Brain microvascular endothelial cell (primary cell): Measurements from ENCODE around the gene PHF23.

ENCODE experiments used
- DNase-seq: peaks from one replicate; pipeline ENCODE4 v3.0.0-alpha.2; 2020
- H3K27ac ChIP-seq: fragments of 250-450 bp; sonication (Bioruptor Pico); 2 replicates; pipeline ENCODE4 v1.5.1; 2020; ENCODE audit warnings: mild to moderate bottlenecking, moderate library complexity
- H3K27me3 ChIP-seq: fragments of 250-450 bp; sonication (Bioruptor Pico); replicated peaks from 2 replicates; pipeline ENCODE4 v1.5.1; 2020; ENCODE audit warnings: mild to moderate bottlenecking
- H3K36me3 ChIP-seq: fragments of 250-450 bp; sonication (Bioruptor Pico); replicated peaks from 2 replicates; pipeline ENCODE4 v1.5.1; 2020; ENCODE audit warnings: mild to moderate bottlenecking
- H3K4me3 ChIP-seq: 2 replicates; pipeline ENCODE4 v1.5.1; 2011; ENCODE audit warnings: low read depth, mild to moderate bottlenecking, control low read depth, low read length, moderate library complexity
- CTCF ChIP-seq: IDR thresholded peaks from 2 replicates; pipeline ENCODE4 v1.5.1; 2011; ENCODE audit warnings: low read depth, mild to moderate bottlenecking, moderate library complexity, low read length, control low read depth, inconsistent platforms; ENCODE audit errors: missing control alignments
- in situ Hi-C: cut with HindIII; loops from 2 replicates; pipeline ENCODE4 v1.10.0; 2017; ENCODE audit warnings: low sequenced_read_pairs, low pct_ligation_motif_present

PHF23 gene

GRCh38 chr17:7239091-7240027, at the start of gene PHF23:
Gene PHF23, minus strand, starts transcription at chr17:7239457. Its CDS starts 178 bp downstream, at chr17:7239279.
- no peak for TF ChIP-seq CTCF
- in situ Hi-C loops, result no loop called here
- Histone ChIP-seq H3K27me3 (no peaks in the 10 kb centered on the region), H3K27ac (peak within 1 kb of the TSS; percentile 51), H3K4me3 (peak within 1 kb of the TSS; percentile 96), H3K36me3 (peaks cover 49% of the 10 kb centered on the region)
- peak; percentile 98 for DNase-seq

- no peak for TF ChIP-seq CTCF
- Histone ChIP-seq H3K4me3 (no peak overlapping the region), H3K27me3 (peaks cover 32% of the 10 kb centered on the region), H3K36me3 (no peaks in the 10 kb centered on the region), H3K27ac (no peak overlapping the region)
- in situ Hi-C loops, result no loop called here
- no peak for DNase-seq
Measured at GRCh38 chr17:7285679-7286078, 46.4 kb upstream of the PHF23 start.

- no peak for TF ChIP-seq CTCF
- DNase-seq, result no peak
- H3K27me3 ChIP-seq, result peaks cover 25% of the 10 kb centered on the region
- H3K4me3 ChIP-seq, result no peak overlapping the region
- no peak overlapping the region for H3K27ac ChIP-seq
- H3K36me3 ChIP-seq, result no peaks in the 10 kb centered on the region
- in situ Hi-C loops, result no loop called here
Measured at GRCh38 chr17:7284911-7285310, 45.7 kb upstream of the PHF23 start.

- Histone ChIP-seq H3K36me3 (no peaks in the 10 kb centered on the region), H3K27me3 (peaks cover 22% of the 10 kb centered on the region), H3K4me3 (no peak overlapping the region), H3K27ac (no peak overlapping the region)
- DNase-seq, result no peak
- no peak for TF ChIP-seq CTCF
- in situ Hi-C loops, result no loop called here
Measured at GRCh38 chr17:7283471-7284216, 44.4 kb upstream of the PHF23 start.

- peaks cover 16% of the 10 kb centered on the region for H3K27me3 ChIP-seq
- in situ Hi-C loops, result no loop called here
- no peak overlapping the region for H3K27ac ChIP-seq
- no peak for TF ChIP-seq CTCF
- DNase-seq, result no peak
- H3K36me3 ChIP-seq, result no peaks in the 10 kb centered on the region
- no peak overlapping the region for H3K4me3 ChIP-seq
Measured at GRCh38 chr17:7282752-7283321, 43.6 kb upstream of the PHF23 start.
